GM08714 (cell line): ENCODE results near the gene TOGARAM2.

ENCODE experiments used
- H3K4me3 ChIP-seq: fragments of 200-500 bp; sonication (Bioruptor generic); 2 replicates; pipeline ENCODE4 v1.5.1; 2014; ENCODE audit warnings: mild to moderate bottlenecking, low read length, inconsistent platforms
- ZNF274 ChIP-seq: IDR thresholded peaks from 2 replicates; pipeline ENCODE4 v1.6.1; 2012; ENCODE audit warnings: mild to moderate bottlenecking, low read depth, low read length

Gene TOGARAM2

GRCh38 chr2:28981016-28981441 is at the start of gene TOGARAM2:
Gene TOGARAM2, plus strand, starts transcription at chr2:28981298. Its CDS starts 13,537 bp downstream, at chr2:28994835.
- no peak for TF ChIP-seq ZNF274
- H3K4me3 ChIP-seq = no peak within 1 kb of the TSS

GRCh38 chr2:28934769-28935168 is 46.3 kb upstream of the TOGARAM2 start:
- H3K4me3 ChIP-seq = no peak overlapping the region
- no peak for TF ChIP-seq ZNF274

- TF ChIP-seq ZNF274 = no peak
- no peak overlapping the region for H3K4me3 ChIP-seq
Measured at GRCh38 chr2:28941008-28941407, 40.1 kb upstream of the TOGARAM2 start.

- H3K4me3 ChIP-seq = no peak overlapping the region
- no peak for TF ChIP-seq ZNF274
Measured at GRCh38 chr2:28944535-28945248, 36.4 kb upstream of the TOGARAM2 start.

GRCh38 chr2:28948160-28948559 is 32.9 kb upstream of the TOGARAM2 start:
- TF ChIP-seq ZNF274 = no peak
- no peak overlapping the region for H3K4me3 ChIP-seq

- no peak overlapping the region for H3K4me3 ChIP-seq
- no peak for TF ChIP-seq ZNF274
Measured at GRCh38 chr2:28949190-28949589, 31.9 kb upstream of the TOGARAM2 start.

GRCh38 chr2:28949617-28950305 is 31.3 kb upstream of the TOGARAM2 start:
- no peak for TF ChIP-seq ZNF274
- H3K4me3 ChIP-seq = no peak overlapping the region

- no peak overlapping the region for H3K4me3 ChIP-seq
- no peak for TF ChIP-seq ZNF274
Measured at GRCh38 chr2:28950941-28951630, 30.0 kb upstream of the TOGARAM2 start.

- no peak overlapping the region for H3K4me3 ChIP-seq
- no peak for TF ChIP-seq ZNF274
Measured at GRCh38 chr2:28951910-28952835, 28.9 kb upstream of the TOGARAM2 start.

- no peak overlapping the region for H3K4me3 ChIP-seq
- TF ChIP-seq ZNF274 = no peak
Measured at GRCh38 chr2:28952836-28953211, 28.3 kb upstream of the TOGARAM2 start.

GRCh38 chr2:28955467-28955866 is 25.6 kb upstream of the TOGARAM2 start:
- TF ChIP-seq ZNF274 = no peak
- H3K4me3 ChIP-seq = no peak overlapping the region

GRCh38 chr2:28956415-28956826 is 24.7 kb upstream of the TOGARAM2 start:
- H3K4me3 ChIP-seq = no peak overlapping the region
- TF ChIP-seq ZNF274 = no peak

- no peak overlapping the region for H3K4me3 ChIP-seq
- no peak for TF ChIP-seq ZNF274
Measured at GRCh38 chr2:28956890-28957289, 24.2 kb upstream of the TOGARAM2 start.

- TF ChIP-seq ZNF274 = no peak
- no peak overlapping the region for H3K4me3 ChIP-seq
Measured at GRCh38 chr2:28958689-28959088, 22.4 kb upstream of the TOGARAM2 start.
